GM21786 (cell line): ENCODE results near the gene GABRB1.
A peak's percentile ranks its signal among the peaks of the same experiment; 100 is the strongest.
"Not testable (repeated sequence)": the region's sequence is repeated elsewhere in the genome, so short reads cannot be mapped to it uniquely, and the experiment has no call there.

Experiments
- ATAC-seq: cut with Tn5 transposase; IDR thresholded peaks from one replicate; pipeline ENCODE4 v1.9.1; 2021; ENCODE audit not compliant: unreplicated experiment

GABRB1 gene

GRCh38 chr4:47275595-47275994 lies 244.2 kb downstream of the GABRB1 start:
- ATAC-seq = no peak

- no peak for ATAC-seq
These were observed 247.3 kb downstream of the GABRB1 start for GRCh38 chr4:47278631-47279030.

- ATAC-seq = peak; percentile 74
These were observed 256.4 kb downstream of the GABRB1 start for GRCh38 chr4:47287735-47288134.

- ATAC-seq = no peak
These were observed 258.4 kb downstream of the GABRB1 start for GRCh38 chr4:47289805-47290204.

- ATAC-seq = not testable (repeated sequence)
These were observed 259.5 kb downstream of the GABRB1 start for GRCh38 chr4:47290873-47291272.

GRCh38 chr4:47309165-47309564 lies 277.8 kb downstream of the GABRB1 start:
- ATAC-seq = no peak

GRCh38 chr4:47312170-47312569 lies 280.8 kb downstream of the GABRB1 start:
- no peak for ATAC-seq

- no peak for ATAC-seq
These were observed 282.0 kb downstream of the GABRB1 start for GRCh38 chr4:47313384-47313783.

- ATAC-seq = no peak
These were observed 284.0 kb downstream of the GABRB1 start for GRCh38 chr4:47315346-47315745.

- ATAC-seq = no peak
These were observed 294.7 kb downstream of the GABRB1 start for GRCh38 chr4:47326025-47326424.

- ATAC-seq = no peak
These were observed 299.5 kb downstream of the GABRB1 start for GRCh38 chr4:47330866-47331265.

GRCh38 chr4:47334652-47335051 lies 303.3 kb downstream of the GABRB1 start:
- no peak for ATAC-seq

GRCh38 chr4:47337893-47338292 lies 306.5 kb downstream of the GABRB1 start:
- ATAC-seq = no peak

GRCh38 chr4:47340914-47341313 lies 309.5 kb downstream of the GABRB1 start:
- ATAC-seq = no peak

GRCh38 chr4:47342796-47343195 lies 311.4 kb downstream of the GABRB1 start:
- ATAC-seq = no peak

GRCh38 chr4:47349326-47349725 lies 318.0 kb downstream of the GABRB1 start:
- no peak for ATAC-seq

GRCh38 chr4:47355568-47355967 lies 324.2 kb downstream of the GABRB1 start:
- no peak for ATAC-seq

- no peak for ATAC-seq
These were observed 328.5 kb downstream of the GABRB1 start for GRCh38 chr4:47359891-47360290.

GRCh38 chr4:47367761-47368160 lies 336.4 kb downstream of the GABRB1 start:
- ATAC-seq = no peak

- ATAC-seq = no peak
These were observed 336.8 kb downstream of the GABRB1 start for GRCh38 chr4:47368211-47368610.

- no peak for ATAC-seq
These were observed 341.2 kb downstream of the GABRB1 start for GRCh38 chr4:47372561-47372960.

- ATAC-seq = peak; percentile 45
These were observed 341.8 kb downstream of the GABRB1 start for GRCh38 chr4:47373174-47373573.

GRCh38 chr4:47373709-47374108 lies 342.3 kb downstream of the GABRB1 start:
- ATAC-seq = no peak

GRCh38 chr4:47374477-47374876 lies 343.1 kb downstream of the GABRB1 start:
- ATAC-seq = no peak
